Uterus (tissue), 2 donors: ENCODE measurements around the gene RBP5.

Source experiments
- CTCF ChIP-seq, 4 experiments: fragments of 200-600 bp in 2 of 4; fragments of 450-650 bp in 2 of 4; sonication (generic) in 2 of 4; IDR thresholded peaks; one replicate each; pipeline ENCODE4 v1.5.1; 2016 to 2019; ENCODE audit warnings: antibody characterized with exemption in 4 of 4, mild to moderate bottlenecking in 2 of 4, moderate library complexity in 1 of 4
- POLR2A ChIP-seq, 2 donors: fragments of 450-650 bp; IDR thresholded peaks; one replicate each; pipeline ENCODE4 v1.6.1; 2016; ENCODE audit warnings: antibody characterized with exemption in 2 of 2, mild to moderate bottlenecking in 1 of 2, moderate library complexity in 1 of 2

GRCh38 chr12:7096979-7097378 is 31.7 kb downstream of the RBP5 start:
- TF ChIP-seq CTCF (IDR thresholded peaks at IDR 0.05) (no peak), POLR2A (IDR thresholded peaks at IDR 0.05) (no peak)
